Ishikawa (cell line): Measurements from ENCODE around the gene MOB2.

Source experiments
- CEBPB ChIP-seq: IDR thresholded peaks from 2 replicates; pipeline ENCODE4 v1.6.1; 2012
- CREB1 ChIP-seq: IDR thresholded peaks from 2 replicates; pipeline ENCODE4 v1.6.1; 2012; ENCODE audit warnings: low read depth
- EGR1 ChIP-seq: IDR thresholded peaks from 2 replicates; pipeline ENCODE4 v1.6.1; 2012
- EP300 ChIP-seq: IDR thresholded peaks from 2 replicates; pipeline ENCODE4 v1.6.1; 2012; ENCODE audit warnings: borderline replicate concordance
- FOXM1 ChIP-seq: IDR thresholded peaks from 2 replicates; pipeline ENCODE4 v1.6.1; 2012; ENCODE audit warnings: low read depth, borderline replicate concordance
- MAX ChIP-seq: IDR thresholded peaks from 2 replicates; pipeline ENCODE4 v1.6.1; 2012
- NFIC ChIP-seq: IDR thresholded peaks from 2 replicates; pipeline ENCODE4 v1.6.1; 2012
- RAD21 ChIP-seq: IDR thresholded peaks from 2 replicates; pipeline ENCODE4 v1.6.1; 2012; ENCODE audit warnings: low read depth
- REST ChIP-seq: IDR thresholded peaks from 2 replicates; pipeline ENCODE4 v1.6.1; 2012; ENCODE audit warnings: low read depth, mild to moderate bottlenecking
- TAF1 ChIP-seq: IDR thresholded peaks from 2 replicates; pipeline ENCODE4 v1.6.1; 2012; ENCODE audit warnings: low read depth, mild to moderate bottlenecking
- TEAD4 ChIP-seq: IDR thresholded peaks from 2 replicates; pipeline ENCODE4 v1.6.1; 2012
- YY1 ChIP-seq: IDR thresholded peaks from 2 replicates; pipeline ENCODE4 v1.6.1; 2012; ENCODE audit warnings: low read depth
- ZBTB7A ChIP-seq: IDR thresholded peaks from 2 replicates; pipeline ENCODE4 v1.6.1; 2012; ENCODE audit warnings: low read depth

- TF ChIP-seq CEBPB (no peak), CREB1 (no peak), ZBTB7A (no peak), FOXM1 (no peak), TAF1 (no peak), RAD21 (no peak), REST (no peak), TEAD4 (no peak), MAX (no peak), EP300 (no peak), EGR1 (no peak), YY1 (no peak), NFIC (no peak)
These were observed 15.0 kb upstream of the MOB2 start for GRCh38 chr11:1501421-1502167.
